ENCODE results near the gene CKM. TPM values are rescaled to one million over a fixed set of nuclear protein-coding genes. Genes with fewer than 3 reads are reported as not detected.

CKM gene
- total and polyA plus RNA-seq, 8 donors, result 0.23 to 4.9 (median 1.2) TPM; not detected in 5

GRCh38 chr19:45302416-45302815 is 20.3 kb downstream of the CKM start:
- no peak for DNase-seq
- no peaks in the 10 kb centered on the region for H3K4me1 ChIP-seq
- no peaks in the 10 kb centered on the region for H3K27me3 ChIP-seq
- WGBS, 2 donors, result 93% methylated on average over 26 to 27 of the region's 27 CpGs
- no peaks in the 10 kb centered on the region for H3K36me3 ChIP-seq
- H3K4me3 ChIP-seq, result no peak overlapping the region
- ATAC-seq, result no peak
- H3K27ac ChIP-seq, result no peak overlapping the region
- intact Hi-C loops (cut with DNase I), result no loop called here
- H3K9me3 ChIP-seq, result no peaks in the 10 kb centered on the region
- TF ChIP-seq CTCF (IDR thresholded peaks at IDR 0.05), result no peak
- no peak for FAIRE-seq

DNA sequence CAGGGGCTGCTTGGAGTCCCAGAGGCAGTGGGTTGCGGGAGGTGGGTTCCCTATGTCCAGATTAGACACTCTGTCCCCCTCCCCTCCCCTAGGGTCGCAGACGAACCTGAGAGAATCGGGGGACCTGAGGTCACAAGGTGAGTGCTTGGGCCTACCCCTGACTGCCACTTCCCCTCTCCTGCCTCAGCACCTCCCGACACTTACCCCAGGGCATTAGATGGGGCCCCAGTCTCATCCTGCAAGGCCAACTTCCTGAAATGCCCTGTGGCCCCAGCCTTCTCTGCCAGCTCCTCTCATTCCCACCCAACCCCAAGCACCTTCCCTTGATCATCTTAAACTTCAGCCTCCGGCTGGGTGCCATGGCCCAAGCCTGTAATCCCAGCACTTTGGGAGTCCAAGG is 23.0 kb downstream of the CKM start:
- H3K36me3 ChIP-seq, result no peaks in the 10 kb centered on the region
- WGBS, 2 donors, result 92 to 94% methylated on average over 6 of the region's 6 CpGs
- H3K27ac ChIP-seq, result no peak overlapping the region
- no peaks in the 10 kb centered on the region for H3K4me1 ChIP-seq
- no peak overlapping the region for H3K4me3 ChIP-seq
- FAIRE-seq (no peak), ATAC-seq (no peak), DNase-seq (no peak)
- intact Hi-C loops (cut with DNase I), result no loop called here
- no peak for TF ChIP-seq CTCF (IDR thresholded peaks at IDR 0.05)
- H3K27me3 ChIP-seq, result no peaks in the 10 kb centered on the region
- no peaks in the 10 kb centered on the region for H3K9me3 ChIP-seq

- Histone ChIP-seq H3K9me3 (no peaks in the 10 kb centered on the region), H3K27me3 (no peaks in the 10 kb centered on the region), H3K27ac (no peak overlapping the region), H3K4me3 (no peak overlapping the region), H3K36me3 (no peaks in the 10 kb centered on the region), H3K4me1 (no peaks in the 10 kb centered on the region)
- ATAC-seq (no peak), FAIRE-seq (no peak), DNase-seq (no peak)
- TF ChIP-seq CTCF (IDR thresholded peaks at IDR 0.05), result no peak
- 85 to 90% methylated on average over 5 of the region's 5 CpGs for WGBS, 2 donors
- intact Hi-C loops (cut with DNase I), result no loop called here
Measured at GRCh38 chr19:45298264-45298663, 24.4 kb downstream of the CKM start.

DNA sequence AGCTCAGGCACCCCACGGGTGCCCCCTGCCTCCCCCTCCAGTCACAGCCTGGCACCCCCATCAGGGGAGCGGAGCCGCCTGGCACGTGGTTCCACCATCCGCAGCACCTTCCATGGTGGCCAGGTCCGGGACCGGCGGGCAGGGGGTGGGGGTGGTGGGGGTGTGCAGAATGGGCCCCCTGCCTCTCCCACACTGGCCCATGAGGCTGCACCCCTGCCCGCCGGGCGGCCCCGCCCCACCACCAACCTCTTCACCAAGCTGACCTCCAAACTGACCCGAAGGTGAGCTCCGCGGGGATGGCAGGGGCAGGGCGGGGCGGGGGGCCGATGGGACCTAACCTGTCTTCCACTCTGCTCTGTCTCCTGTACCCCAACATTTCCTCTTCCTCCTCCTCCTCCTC is 25.0 kb downstream of the CKM start:
- Histone ChIP-seq H3K4me3 (no peak overlapping the region), H3K4me1 (no peaks in the 10 kb centered on the region), H3K27me3 (no peaks in the 10 kb centered on the region), H3K27ac (no peak overlapping the region), H3K36me3 (no peaks in the 10 kb centered on the region), H3K9me3 (no peaks in the 10 kb centered on the region)
- FAIRE-seq (no peak), DNase-seq (no peak), ATAC-seq (no peak)
- intact Hi-C loops (cut with DNase I), result no loop called here
- TF ChIP-seq CTCF (IDR thresholded peaks at IDR 0.05), result no peak
- WGBS, 2 donors, result 95 to 96% methylated on average over 14 to 15 of the region's 18 CpGs

GRCh38 chr19:45296355-45296754 is 26.3 kb downstream of the CKM start:
- 96 to 97% methylated on average over 4 of the region's 4 CpGs for WGBS, 2 donors
- H3K4me1 ChIP-seq, result no peaks in the 10 kb centered on the region
- FAIRE-seq, result no peak

More at GRCh38 chr19:45296355-45296754, 26.3 kb downstream of the CKM start:
- H3K9me3 ChIP-seq, result no peaks in the 10 kb centered on the region
- H3K27me3 ChIP-seq, result no peaks in the 10 kb centered on the region
- no peak for DNase-seq
- no peaks in the 10 kb centered on the region for H3K36me3 ChIP-seq
- no peak overlapping the region for H3K4me3 ChIP-seq
- no peak for TF ChIP-seq CTCF (IDR thresholded peaks at IDR 0.05)
- intact Hi-C loops (cut with DNase I), result no loop called here
- ATAC-seq, result no peak
- no peak overlapping the region for H3K27ac ChIP-seq

All from pancreas (tissue), 10 donors.